NCI-H2029 treated with DMSO at 0.1 percent for 48 hours (cell line): ENCODE measurements around the gene CD22.
"Not testable (repeated sequence)": the region's sequence is repeated elsewhere in the genome, so short reads cannot be mapped to it uniquely, and the experiment has no call there.

Experiments used
- DNase-seq: peaks from one replicate; lab custom pipeline; 2025; lab: John Stamatoyannopoulos, UW

Gene CD22

GRCh38 chr19:35341565-35342225 is 12.7 kb downstream of the CD22 start:
- DNase-seq, result no peak

- no peak for DNase-seq
Observed at GRCh38 chr19:35342430-35342829, 13.4 kb downstream of the CD22 start.

GRCh38 chr19:35344511-35345031 is 15.6 kb downstream of the CD22 start:
- no peak for DNase-seq

- DNase-seq, result no peak
Observed at GRCh38 chr19:35345671-35346111, 16.7 kb downstream of the CD22 start.

- DNase-seq, result no peak
Observed at GRCh38 chr19:35346193-35347052, 17.4 kb downstream of the CD22 start.

GRCh38 chr19:35347171-35347929 is 18.4 kb downstream of the CD22 start, which contains the start of gene FFAR1:
TSS of gene FFAR1 (plus strand) at chr19:35347902. CDS start at chr19:35351552, 3,650 bp downstream.
- no peak for DNase-seq

- no peak for DNase-seq
Observed at GRCh38 chr19:35347930-35348298, 18.9 kb downstream of the CD22 start.

GRCh38 chr19:35348911-35349611 is 20.1 kb downstream of the CD22 start:
- DNase-seq, result no peak

GRCh38 chr19:35349614-35350521 is 20.9 kb downstream of the CD22 start:
- no peak for DNase-seq

- DNase-seq, result no peak
Observed at GRCh38 chr19:35350591-35350990, 21.6 kb downstream of the CD22 start.

GRCh38 chr19:35351411-35352176 is 22.6 kb downstream of the CD22 start:
- no peak for DNase-seq

- DNase-seq, result no peak
Observed at GRCh38 chr19:35352177-35352447, 23.1 kb downstream of the CD22 start.

GRCh38 chr19:35352448-35353304 is 23.7 kb downstream of the CD22 start:
- DNase-seq, result peak; percentile 45

GRCh38 chr19:35353635-35354034 is 24.6 kb downstream of the CD22 start:
- no peak for DNase-seq

- no peak for DNase-seq
Observed at GRCh38 chr19:35354898-35355297, 25.9 kb downstream of the CD22 start.

- DNase-seq, result no peak
Observed at GRCh38 chr19:35355791-35356460, 26.9 kb downstream of the CD22 start.

- no peak for DNase-seq
Observed at GRCh38 chr19:35357867-35358573, 29.0 kb downstream of the CD22 start, which contains the start of gene FFAR3. TSS of gene FFAR3 (plus strand) at chr19:35358460. CDS start at chr19:35358891, 431 bp downstream.

- not testable (repeated sequence) for DNase-seq
Observed at GRCh38 chr19:35358834-35359233, 29.8 kb downstream of the CD22 start.
